ENCODE data around the gene PUM1.
A peak's percentile ranks its signal among the peaks of the same experiment; 100 is the strongest.
"Not testable (repeated sequence)": the region's sequence is repeated elsewhere in the genome, so short reads cannot be mapped to it uniquely, and the experiment has no call there.

PUM1 gene

GRCh38 chr1:31062867-31063380, 2.6 kb downstream of the PUM1 start:
- no peak overlapping the region for H2BK5ac ChIP-seq (ENCODE audit: low read length)
- peak overlapping the region; percentile 34 for H3K4me2 ChIP-seq (ENCODE audit: low read length)
- no peak overlapping the region for H4K5ac ChIP-seq (ENCODE audit: low read length)
- DNase-seq, result no peak
- H3K4me1 ChIP-seq (ENCODE audit: control insufficient read depth, low read depth, low read length), result peaks cover 4% of the 10 kb centered on the region
- no peaks in the 10 kb centered on the region for H3K79me1 ChIP-seq (ENCODE audit: low read length)
- no peaks in the 10 kb centered on the region for H3K27me3 ChIP-seq (ENCODE audit: insufficient read depth, low read length, poor library complexity)
- WGBS (ENCODE audit: extremely low coverage, insufficient coverage, low lambda C conversion rate), result no CpG with 5 or more reads among the region's 4 CpGs
- H2BK15ac ChIP-seq (replicated peaks; ENCODE audit: low read depth), result no peak overlapping the region
- H3K18ac ChIP-seq (ENCODE audit: low read length), result no peak overlapping the region
- no peaks in the 10 kb centered on the region for H3K36me3 ChIP-seq (ENCODE audit: control insufficient read depth, insufficient read depth, low read length)
- H3K9ac ChIP-seq (ENCODE audit: low read length), result peak overlapping the region; percentile 100
- H3K27ac ChIP-seq (ENCODE audit: low read depth, low read length), result no peak overlapping the region
- no peak overlapping the region for H3K4ac ChIP-seq (ENCODE audit: low read depth, low read length)
- H3K79me2 ChIP-seq (ENCODE audit: control insufficient read depth, insufficient read depth, low read length), result peaks cover 71% of the 10 kb centered on the region
- no peak overlapping the region for H4K8ac ChIP-seq (ENCODE audit: low read depth, low read length)
- no peak overlapping the region for H2AK5ac ChIP-seq (ENCODE audit: low read length)
- no peak overlapping the region for H3K4me3 ChIP-seq (ENCODE audit: low read length)
- H3K23ac ChIP-seq (ENCODE audit: low read length), result no peak overlapping the region
- no peak overlapping the region for H2BK120ac ChIP-seq (ENCODE audit: low read depth, low read length)
- H3K56ac ChIP-seq (ENCODE audit: low read length), result peak overlapping the region; percentile 37

GRCh38 chr1:31062162-31062866, 3.2 kb downstream of the PUM1 start:
- H3K36me3 ChIP-seq (ENCODE audit: control insufficient read depth, insufficient read depth, low read length); H3K4me1 ChIP-seq (ENCODE audit: control insufficient read depth, low read depth, low read length); H3K79me1 ChIP-seq (ENCODE audit: low read length); H2AK5ac ChIP-seq (ENCODE audit: low read length); H3K27me3 ChIP-seq (ENCODE audit: insufficient read depth, low read length, poor library complexity); H3K23ac ChIP-seq (ENCODE audit: low read length); H4K8ac ChIP-seq (ENCODE audit: low read depth, low read length); H3K18ac ChIP-seq (ENCODE audit: low read length); H3K4me3 ChIP-seq (ENCODE audit: low read length); H4K5ac ChIP-seq (ENCODE audit: low read length); H2BK15ac ChIP-seq (replicated peaks; ENCODE audit: low read depth); H3K4me2 ChIP-seq (ENCODE audit: low read length); H3K9ac ChIP-seq (ENCODE audit: low read length); H3K56ac ChIP-seq (ENCODE audit: low read length); H3K4ac ChIP-seq (ENCODE audit: low read depth, low read length); H2BK120ac ChIP-seq (ENCODE audit: low read depth, low read length); H3K27ac ChIP-seq (ENCODE audit: low read depth, low read length); H2BK5ac ChIP-seq (ENCODE audit: low read length): not testable (repeated sequence)
- WGBS (ENCODE audit: extremely low coverage, insufficient coverage, low lambda C conversion rate), result no CpG with 5 or more reads among the region's 14 CpGs
- DNase-seq, result peak; percentile 77
- peaks cover 77% of the 10 kb centered on the region for H3K79me2 ChIP-seq (ENCODE audit: control insufficient read depth, insufficient read depth, low read length)

- DNase-seq, result no peak
- Histone ChIP-seq H3K27me3 (ENCODE audit: insufficient read depth, low read length, poor library complexity) (no peaks in the 10 kb centered on the region), H4K8ac (ENCODE audit: low read depth, low read length) (no peak overlapping the region), H3K27ac (ENCODE audit: low read depth, low read length) (no peak overlapping the region), H3K23ac (ENCODE audit: low read length) (no peak overlapping the region), H3K4me1 (ENCODE audit: control insufficient read depth, low read depth, low read length) (peaks cover 4% of the 10 kb centered on the region), H4K5ac (ENCODE audit: low read length) (no peak overlapping the region), H3K79me1 (ENCODE audit: low read length) (no peaks in the 10 kb centered on the region), H3K18ac (ENCODE audit: low read length) (no peak overlapping the region), H2BK15ac (replicated peaks; ENCODE audit: low read depth) (no peak overlapping the region), H3K56ac (ENCODE audit: low read length) (no peak overlapping the region), H3K36me3 (ENCODE audit: control insufficient read depth, insufficient read depth, low read length) (no peaks in the 10 kb centered on the region), H3K4me3 (ENCODE audit: low read length) (no peak overlapping the region), H3K79me2 (ENCODE audit: control insufficient read depth, insufficient read depth, low read length) (peaks cover 98% of the 10 kb centered on the region), H2AK5ac (ENCODE audit: low read length) (no peak overlapping the region), H3K9ac (ENCODE audit: low read length) (no peak overlapping the region), H2BK120ac (ENCODE audit: low read depth, low read length) (no peak overlapping the region), H2BK5ac (ENCODE audit: low read length) (no peak overlapping the region), H3K4me2 (ENCODE audit: low read length) (no peak overlapping the region), H3K4ac (ENCODE audit: low read depth, low read length) (no peak overlapping the region)
- WGBS (ENCODE audit: extremely low coverage, insufficient coverage, low lambda C conversion rate), result no CpG with 5 or more reads among the region's 4 CpGs
Measured at GRCh38 chr1:31058012-31058411, 7.5 kb downstream of the PUM1 start.

GRCh38 chr1:31055953-31056352, 9.6 kb downstream of the PUM1 start:
- Histone ChIP-seq H2BK5ac (ENCODE audit: low read length) (no peak overlapping the region), H3K4ac (ENCODE audit: low read depth, low read length) (no peak overlapping the region), H3K4me2 (ENCODE audit: low read length) (no peak overlapping the region), H3K27ac (ENCODE audit: low read depth, low read length) (no peak overlapping the region), H3K79me1 (ENCODE audit: low read length) (no peaks in the 10 kb centered on the region), H3K36me3 (ENCODE audit: control insufficient read depth, insufficient read depth, low read length) (no peaks in the 10 kb centered on the region), H3K4me3 (ENCODE audit: low read length) (no peak overlapping the region), H3K79me2 (ENCODE audit: control insufficient read depth, insufficient read depth, low read length) (peaks cover 97% of the 10 kb centered on the region), H3K9ac (ENCODE audit: low read length) (no peak overlapping the region), H3K18ac (ENCODE audit: low read length) (no peak overlapping the region), H2AK5ac (ENCODE audit: low read length) (no peak overlapping the region), H4K8ac (ENCODE audit: low read depth, low read length) (no peak overlapping the region), H3K4me1 (ENCODE audit: control insufficient read depth, low read depth, low read length) (no peaks in the 10 kb centered on the region), H2BK120ac (ENCODE audit: low read depth, low read length) (no peak overlapping the region), H4K5ac (ENCODE audit: low read length) (no peak overlapping the region), H3K27me3 (ENCODE audit: insufficient read depth, low read length, poor library complexity) (no peaks in the 10 kb centered on the region), H3K56ac (ENCODE audit: low read length) (no peak overlapping the region), H2BK15ac (replicated peaks; ENCODE audit: low read depth) (no peak overlapping the region), H3K23ac (ENCODE audit: low read length) (no peak overlapping the region)
- no peak for DNase-seq
- WGBS (ENCODE audit: extremely low coverage, insufficient coverage, low lambda C conversion rate), result no CpG with 5 or more reads among the region's 1 CpG

- no peaks in the 10 kb centered on the region for H3K36me3 ChIP-seq (ENCODE audit: control insufficient read depth, insufficient read depth, low read length)
- no peak overlapping the region for H3K27ac ChIP-seq (ENCODE audit: low read depth, low read length)
- no peak overlapping the region for H4K8ac ChIP-seq (ENCODE audit: low read depth, low read length)
- H3K9ac ChIP-seq (ENCODE audit: low read length), result no peak overlapping the region
- no peak overlapping the region for H2BK120ac ChIP-seq (ENCODE audit: low read depth, low read length)
- H3K23ac ChIP-seq (ENCODE audit: low read length), result no peak overlapping the region
- H3K79me1 ChIP-seq (ENCODE audit: low read length), result no peaks in the 10 kb centered on the region
- no peak overlapping the region for H3K4me3 ChIP-seq (ENCODE audit: low read length)
- H3K4me1 ChIP-seq (ENCODE audit: control insufficient read depth, low read depth, low read length), result no peaks in the 10 kb centered on the region
- H2BK5ac ChIP-seq (ENCODE audit: low read length), result no peak overlapping the region
- H2BK15ac ChIP-seq (replicated peaks; ENCODE audit: low read depth), result no peak overlapping the region
- WGBS (ENCODE audit: extremely low coverage, insufficient coverage, low lambda C conversion rate), result no CpG with 5 or more reads among the region's 3 CpGs
- no peak overlapping the region for H2AK5ac ChIP-seq (ENCODE audit: low read length)
- H3K56ac ChIP-seq (ENCODE audit: low read length), result no peak overlapping the region
- no peak overlapping the region for H3K18ac ChIP-seq (ENCODE audit: low read length)
- no peak overlapping the region for H3K4ac ChIP-seq (ENCODE audit: low read depth, low read length)
- DNase-seq, result no peak
- H3K27me3 ChIP-seq (ENCODE audit: insufficient read depth, low read length, poor library complexity), result no peaks in the 10 kb centered on the region
- peaks cover 98% of the 10 kb centered on the region for H3K79me2 ChIP-seq (ENCODE audit: control insufficient read depth, insufficient read depth, low read length)
- H4K5ac ChIP-seq (ENCODE audit: low read length), result no peak overlapping the region
- H3K4me2 ChIP-seq (ENCODE audit: low read length), result no peak overlapping the region
Measured at GRCh38 chr1:31055501-31055900, 10.0 kb downstream of the PUM1 start.
